Inferior parietal cortex (tissue), 1 donor: ENCODE results near the gene TDP1.
A peak's percentile ranks its signal among the peaks of the same experiment; 100 is the strongest.
"Not testable (repeated sequence)": the region's sequence is repeated elsewhere in the genome, so short reads cannot be mapped to it uniquely, and the experiment has no call there.

Source experiments
- DNase-seq: peaks from one replicate; pipeline ENCODE4 v3.0.0-alpha.2; 2016; ENCODE audit errors: extremely low spot score

Gene TDP1

GRCh38 chr14:90049390-90049789 lies 93.7 kb downstream of the TDP1 start:
- DNase-seq: no peak

GRCh38 chr14:90050271-90050670 lies 94.5 kb downstream of the TDP1 start:
- DNase-seq: no peak

GRCh38 chr14:90053044-90053443 lies 97.3 kb downstream of the TDP1 start:
- no peak for DNase-seq

GRCh38 chr14:90054803-90055202 lies 99.1 kb downstream of the TDP1 start:
- DNase-seq: no peak

GRCh38 chr14:90056826-90057225 lies 101.1 kb downstream of the TDP1 start:
- DNase-seq: no peak

GRCh38 chr14:90058876-90059458 lies 103.2 kb downstream of the TDP1 start:
- no peak for DNase-seq

- peak; percentile 56 for DNase-seq
These were observed 104.7 kb downstream of the TDP1 start for GRCh38 chr14:90060312-90060964.

- no peak for DNase-seq
These were observed 105.4 kb downstream of the TDP1 start for GRCh38 chr14:90060965-90061684.

- DNase-seq: no peak
These were observed 106.0 kb downstream of the TDP1 start, which contains the start of gene KCNK13 for GRCh38 chr14:90061685-90062126. KCNK13 (plus strand) TSS chr14:90061994; CDS start chr14:90062206, 212 bp downstream.

- no peak for DNase-seq
These were observed 106.5 kb downstream of the TDP1 start for GRCh38 chr14:90062127-90062794.

GRCh38 chr14:90062822-90063539 lies 107.3 kb downstream of the TDP1 start:
- no peak for DNase-seq

- no peak for DNase-seq
These were observed 116.6 kb downstream of the TDP1 start for GRCh38 chr14:90072350-90072749.

- no peak for DNase-seq
These were observed 123.8 kb downstream of the TDP1 start for GRCh38 chr14:90079576-90079975.

GRCh38 chr14:90087433-90087832 lies 131.7 kb downstream of the TDP1 start:
- DNase-seq: no peak

GRCh38 chr14:90088176-90088575 lies 132.4 kb downstream of the TDP1 start:
- DNase-seq: no peak

- DNase-seq: not testable (repeated sequence)
These were observed 133.8 kb downstream of the TDP1 start for GRCh38 chr14:90089486-90089885.

GRCh38 chr14:90091393-90091792 lies 135.7 kb downstream of the TDP1 start:
- DNase-seq: no peak

GRCh38 chr14:90093942-90094595 lies 138.3 kb downstream of the TDP1 start:
- DNase-seq: no peak
